HepG2 (cell line): Measurements from ENCODE around the gene USP34. TPM values are rescaled to one million over a fixed set of nuclear protein-coding genes. Genes with fewer than 3 reads are reported as not detected.

ENCODE experiments used
- BCLAF1 ChIP-seq: fragments of 450-650 bp; IDR thresholded peaks from 2 replicates; pipeline ENCODE4 v1.6.1; 2017; ENCODE audit warnings: mild to moderate bottlenecking
- DPF2 ChIP-seq: sonication (generic); formaldehyde crosslinking; IDR thresholded peaks from 2 replicates; pipeline ENCODE4 v1.4.0; 2020; ENCODE audit warnings: mild to moderate bottlenecking, low read depth, missing genetic modification reagents, borderline replicate concordance
- GMEB1 ChIP-seq: sonication (generic); formaldehyde crosslinking; IDR thresholded peaks from 2 replicates; pipeline ENCODE4 v1.5.1; 2020; ENCODE audit warnings: missing genetic modification reagents, mild to moderate bottlenecking, borderline replicate concordance
- HMGXB4 ChIP-seq, 2 experiments: sonication (generic) in 1 of 2; formaldehyde crosslinking in 1 of 2; IDR thresholded peaks; 2 replicates each; pipeline versions ENCODE4 v1.4.0 to v1.6.1; 2018 to 2020; ENCODE audit warnings: missing genetic modification reagents in 2 of 2, borderline replicate concordance in 1 of 2, low read depth in 1 of 2, mild to moderate bottlenecking in 1 of 2, missing biosample characterization in 1 of 2
- HNF1A ChIP-seq, 2 experiments: sonication (generic) in 1 of 2; formaldehyde crosslinking in 1 of 2; IDR thresholded peaks; 2 replicates each; pipeline versions ENCODE4 v1.4.0 to v1.6.1; 2016 to 2020; ENCODE audit warnings: borderline replicate concordance in 1 of 2, low read depth in 1 of 2, mild to moderate bottlenecking in 1 of 2, missing genetic modification reagents in 1 of 2
- MXI1 ChIP-seq: IDR thresholded peaks from 3 replicates; pipeline ENCODE4 v1.6.1; 2012; ENCODE audit warnings: low read depth, low read length, inconsistent platforms, borderline replicate concordance
- NR2F6 ChIP-seq, 2 experiments: IDR thresholded peaks; 2 replicates each; pipeline ENCODE4 v1.6.1; 2016; ENCODE audit warnings: antibody characterized with exemption in 1 of 2, mild to moderate bottlenecking in 1 of 2
- RNF219 ChIP-seq: sonication (generic); formaldehyde crosslinking; IDR thresholded peaks from 2 replicates; pipeline ENCODE4 v1.5.0; 2020; ENCODE audit warnings: mild to moderate bottlenecking, missing genetic modification reagents
- SIX1 ChIP-seq: sonication (generic); formaldehyde crosslinking; IDR thresholded peaks from 2 replicates; pipeline ENCODE4 v1.4.0; 2020; ENCODE audit warnings: missing genetic modification reagents, borderline replicate concordance
- YEATS2 ChIP-seq: sonication (generic); formaldehyde crosslinking; IDR thresholded peaks from 2 replicates; pipeline ENCODE4 v1.4.0; 2020; ENCODE audit warnings: missing genetic modification reagents, borderline replicate concordance
- ZNF430 ChIP-seq: sonication (generic); formaldehyde crosslinking; IDR thresholded peaks from 2 replicates; pipeline ENCODE4 v1.9.0; 2021; ENCODE audit warnings: mild to moderate bottlenecking, missing genetic modification reagents
- ZNF580 ChIP-seq: IDR thresholded peaks from 2 replicates; pipeline ENCODE4 v1.6.1; 2016; ENCODE audit warnings: low read depth, borderline replicate concordance
- ZNF879 ChIP-seq: sonication (generic); formaldehyde crosslinking; IDR thresholded peaks from 2 replicates; pipeline ENCODE4 v1.8.1; 2023; ENCODE audit warnings: missing genetic modification reagents
- polyA plus RNA-seq, 8 experiments: library from polyadenylated mRNA; depleted of rRNA in 3 of 8; stranded (reverse) in 7 of 8; unstranded in 1 of 8; fragments of >200 nt; fragmentation: Illumina TruSeq in 4 of 8; extraction: Trizol in 4 of 8; gene quantifications; 2 replicates each; pipeline versions ENCODE4 v1.2.1 to v1.2.3, GENCODE V29; 2011 to 2016; ENCODE audit warnings: low read depth in 4 of 8, missing spikeins in 1 of 8, mixed read lengths in 1 of 8; ENCODE audit not compliant: insufficient read depth in 1 of 8
- total RNA-seq, 5 experiments: library from RNA; depleted of rRNA; stranded (reverse); fragments of >200 nt; fragmentation: Illumina TruSeq; extraction: Trizol; gene quantifications; 2 replicates each; pipeline ENCODE4 v1.2.3, GENCODE V29; 2016; ENCODE audit warnings: low read depth in 1 of 5

The USP34 gene
- total and polyA plus RNA-seq, 2 of the 13 experiments (the other 11 are each of a cell fraction or from before 2014, with no cell fraction given), result 99.2 to 100 TPM

- no peak for TF ChIP-seq RNF219 (CRISPR knock-in tag)
- no peak for TF ChIP-seq GMEB1
- TF ChIP-seq DPF2 (CRISPR knock-in tag), result no peak
- no peak for TF ChIP-seq HNF1A (IDR thresholded peaks at IDR 0.05; ENCODE audit: low read depth)
- no peak for TF ChIP-seq HNF1A (CRISPR knock-in tag; IDR thresholded peaks at IDR 0.05; ENCODE audit: borderline replicate concordance)
- no peak for TF ChIP-seq YEATS2
- no peak for TF ChIP-seq SIX1 (CRISPR knock-in tag)
- TF ChIP-seq BCLAF1, result no peak
- 0 out of 3 replicates have a peak, but pooled peaks have one; percentile 6 for TF ChIP-seq MXI1
- 0 out of 2 replicates have a peak, but pooled peaks have one; percentile 37 for TF ChIP-seq ZNF580
- no peak for TF ChIP-seq NR2F6 (IDR thresholded peaks at IDR 0.05)
- TF ChIP-seq NR2F6 (CRISPR knock-in tag; IDR thresholded peaks at IDR 0.05), result no peak
- 0 out of 4 replicates have a peak, but pooled peaks of 1 of the 2 experiments have one; percentile 30 for TF ChIP-seq HMGXB4 (CRISPR knock-in tag; IDR thresholded peaks at IDR 0.05; ENCODE audit: borderline replicate concordance in 1 of 2, low read depth in 1 of 2)
- no peak for TF ChIP-seq ZNF430 (CRISPR knock-in tag)
- no peak for TF ChIP-seq ZNF879 (CRISPR knock-in tag)
These were observed 44.5 kb downstream of the USP34 start (continued) for GRCh38 chr2:61426267-61426897.
